Keratinocyte (primary cell): ENCODE data around the gene CEP95. TPM values are rescaled to one million over a fixed set of nuclear protein-coding genes. Genes with fewer than 3 reads are reported as not detected.

Experiments
- DNase-seq: peaks from one replicate; pipeline ENCODE4 v3.0.0-alpha.2; 2011; ENCODE audit warnings: low read depth, missing footprints, low spot score
- FAIRE-seq: peaks from 2 replicates; lab custom pipeline; 2011; peaks lifted over from hg19 to GRCh38; lab: Jason Lieb, UNC
- H2AFZ ChIP-seq: 2 replicates; pipeline ENCODE4 v1.6.0; 2012; ENCODE audit warnings: low read length, control low read depth, inconsistent platforms; ENCODE audit not compliant: control insufficient read depth
- H3K27ac ChIP-seq: 2 replicates; pipeline ENCODE4 v1.5.1; 2011; ENCODE audit warnings: low read length; ENCODE audit not compliant: control insufficient read depth, insufficient read depth
- H3K27me3 ChIP-seq: 3 replicates; pipeline ENCODE4 v1.6.0; 2011; ENCODE audit warnings: low read length; ENCODE audit not compliant: control insufficient read depth, insufficient read depth; ENCODE audit errors: extremely low read depth
- H3K36me3 ChIP-seq, 2 experiments: 2 replicates in 1 of 2; 3 replicates in 1 of 2; pipeline ENCODE4 v1.5.1; 2011; ENCODE audit warnings: low read length in 2 of 2, mild to moderate bottlenecking in 1 of 2; ENCODE audit not compliant: control insufficient read depth in 2 of 2, insufficient read depth in 2 of 2; ENCODE audit errors: extremely low read depth in 1 of 2
- H3K4me1 ChIP-seq: 3 replicates; pipeline ENCODE4 v1.5.1; 2011; ENCODE audit warnings: low read length; ENCODE audit not compliant: control insufficient read depth, insufficient read depth; ENCODE audit errors: extremely low read depth
- H3K4me2 ChIP-seq: 3 replicates; pipeline ENCODE4 v1.6.0; 2011; ENCODE audit warnings: low read depth, low read length; ENCODE audit not compliant: control insufficient read depth, insufficient read depth; ENCODE audit errors: extremely low read depth
- H3K4me3 ChIP-seq, 3 experiments: fragments of 200-600 bp in 1 of 3; sonication (generic) in 1 of 3; 2 replicates in 2 of 3; 3 replicates in 1 of 3; pipeline ENCODE4 v1.5.1; 2011 to 2016; ENCODE audit warnings: low read length in 3 of 3, mild to moderate bottlenecking in 3 of 3, control low read depth in 2 of 3, inconsistent platforms in 1 of 3, low read depth in 1 of 3, mixed read lengths in 1 of 3, mixed run types in 1 of 3, moderate library complexity in 1 of 3; ENCODE audit not compliant: control insufficient read depth in 2 of 3, insufficient read depth in 2 of 3; ENCODE audit errors: extremely low read depth in 1 of 3
- H3K79me2 ChIP-seq: 2 replicates; pipeline ENCODE4 v1.6.0; 2012; ENCODE audit warnings: low read length; ENCODE audit not compliant: control insufficient read depth, insufficient read depth
- H3K9ac ChIP-seq: 3 replicates; pipeline ENCODE4 v1.6.0; 2011; ENCODE audit warnings: low read length; ENCODE audit not compliant: control insufficient read depth, insufficient read depth; ENCODE audit errors: extremely low read depth
- H3K9me1 ChIP-seq: 3 replicates; pipeline ENCODE4 v1.6.0; 2011; ENCODE audit warnings: low read length; ENCODE audit not compliant: control insufficient read depth, insufficient read depth; ENCODE audit errors: extremely low read depth
- H3K9me3 ChIP-seq: 2 replicates; pipeline ENCODE4 v1.5.1; 2012; ENCODE audit warnings: low read depth, low read length; ENCODE audit not compliant: control insufficient read depth
- H4K20me1 ChIP-seq: 3 replicates; pipeline ENCODE4 v1.6.0; 2011; ENCODE audit warnings: low read length; ENCODE audit not compliant: control insufficient read depth, insufficient read depth; ENCODE audit errors: extremely low read depth
- CTCF ChIP-seq, 3 experiments: IDR thresholded peaks in 1 of 3; conservative IDR thresholded peaks in 1 of 3; optimal IDR thresholded peaks in 1 of 3; 2 replicates in 2 of 3; 3 replicates in 1 of 3; pipeline versions ENCODE3 to v1.5.1; 2011; ENCODE audit warnings: low read length in 3 of 3, mild to moderate bottlenecking in 3 of 3, moderate library complexity in 2 of 3, control low read depth in 1 of 3, inconsistent platforms in 1 of 3; ENCODE audit not compliant: insufficient read depth in 2 of 3; ENCODE audit errors: extremely low read depth in 1 of 3
- EZH2 ChIP-seq: IDR thresholded peaks from one replicate; pipeline ENCODE4 v1.6.1; 2012; ENCODE audit warnings: inconsistent platforms, mild to moderate bottlenecking, low read length, moderate library complexity
- dilution Hi-C: fragments of 300-500 bp; cut with MboI; formaldehyde crosslinking; loops from one replicate; pipeline ENCODE4 v1.7.0; 2020; ENCODE audit warnings: low sequenced_read_pairs; ENCODE audit not compliant: extremely low pct_ligation_motif_present
- polyA plus RNA-seq, 5 experiments: library from polyadenylated mRNA; depleted of rRNA in 3 of 5; stranded (reverse) in 3 of 5; stranded (forward) in 1 of 5; unstranded in 1 of 5; fragments of >200 nt; gene quantifications; 1 replicate in 1 of 5; 2 replicates in 3 of 5; 3 replicates in 1 of 5; pipeline versions ENCODE4 v1.2.1 to v1.2.3, GENCODE V29; 2011 to 2012; ENCODE audit warnings: missing spikeins in 2 of 5, low read depth in 1 of 5, low replicate concordance in 1 of 5

The CEP95 gene
- polyA plus RNA-seq, 1 donor (not counting 4 experiments of a cell fraction or from before 2014, with no cell fraction given), result 31.6 TPM

- Histone ChIP-seq H2AFZ (no peak overlapping the region), H3K4me2 (no peak overlapping the region), H3K9ac (no peak overlapping the region), H3K9me1 (no peaks in the 10 kb centered on the region), H3K79me2 (no peaks in the 10 kb centered on the region), H3K36me3 (peaks cover 22 to 39% of the 10 kb centered on the region in 2 experiments), H3K9me3 (no peaks in the 10 kb centered on the region), H3K4me1 (no peaks in the 10 kb centered on the region), H3K27me3 (no peaks in the 10 kb centered on the region), H3K27ac (no peak overlapping the region), H3K4me3 (no peak overlapping the region), H4K20me1 (peaks cover 4% of the 10 kb centered on the region)
- DNase-seq (no peak), FAIRE-seq (no peak)
- dilution Hi-C loops, result no loop called here
- no peak for TF ChIP-seq EZH2
- TF ChIP-seq CTCF (optimal IDR thresholded peaks at IDR 0.05 in 1 of 3, IDR thresholded peaks at IDR 0.05 in 1 of 3, conservative IDR thresholded peaks at IDR 0.05 in 1 of 3; ENCODE audit: extremely low read depth in 1 of 3, insufficient read depth in 2 of 3, low read length in 3 of 3), result no peak
Observed at GRCh38 chr17:64532409-64532808, 25.6 kb downstream of the CEP95 start.

- DNase-seq, result no peak
- Histone ChIP-seq H3K79me2 (no peaks in the 10 kb centered on the region), H3K4me1 (no peaks in the 10 kb centered on the region), H3K27me3 (no peaks in the 10 kb centered on the region), H3K9me1 (no peaks in the 10 kb centered on the region), H3K4me2 (no peak overlapping the region), H4K20me1 (peaks cover 4% of the 10 kb centered on the region), H3K9ac (no peak overlapping the region), H3K9me3 (no peaks in the 10 kb centered on the region), H3K4me3 (no peak overlapping the region), H3K36me3 (peaks cover 22 to 42% of the 10 kb centered on the region in 2 experiments), H3K27ac (no peak overlapping the region), H2AFZ (no peak overlapping the region)
- FAIRE-seq, result no peak
- dilution Hi-C loops, result no loop called here
- no peak for TF ChIP-seq CTCF (optimal IDR thresholded peaks at IDR 0.05 in 1 of 3, IDR thresholded peaks at IDR 0.05 in 1 of 3, conservative IDR thresholded peaks at IDR 0.05 in 1 of 3; ENCODE audit: extremely low read depth in 1 of 3, insufficient read depth in 2 of 3, low read length in 3 of 3)
- TF ChIP-seq EZH2, result no peak
Observed at GRCh38 chr17:64533784-64534183, 27.0 kb downstream of the CEP95 start.
